SH-SY5Y (cell line): ENCODE results near the gene KLHL8.

ENCODE experiments used
- GATA2 ChIP-seq: IDR thresholded peaks from 2 replicates; pipeline ENCODE4 v1.6.1; 2011; ENCODE audit warnings: mild to moderate bottlenecking, low read depth, low read length
- GATA3 ChIP-seq: IDR thresholded peaks from 2 replicates; pipeline ENCODE4 v1.6.1; 2011; ENCODE audit warnings: low read depth, mild to moderate bottlenecking, low read length, moderate library complexity

DNA sequence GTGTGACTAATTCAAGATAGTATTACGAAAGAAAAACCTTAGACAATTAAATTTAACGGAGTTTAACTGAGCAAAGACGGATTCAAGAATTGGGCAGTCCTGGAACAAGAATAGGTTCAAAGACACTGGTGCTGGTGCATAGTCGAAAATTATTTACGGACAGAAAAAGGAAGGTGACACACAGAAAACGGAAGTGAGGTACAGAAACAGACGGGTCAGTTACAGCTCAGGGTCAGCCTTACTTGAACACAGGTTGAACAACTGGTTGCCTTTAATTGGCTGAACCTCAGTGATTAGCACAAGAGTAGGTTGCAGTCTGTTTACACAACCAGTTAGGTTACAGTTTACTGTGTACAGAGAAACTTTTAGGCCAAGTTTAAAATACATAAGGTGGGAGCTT is 31.5 kb downstream of the KLHL8 start:
- no peak for TF ChIP-seq GATA3
- TF ChIP-seq GATA2: no peak
